Endometrium (tissue), 2 donors: ENCODE data around the gene ETV1.

Experiments used
- FAIRE-seq: peaks from 2 replicates; lab custom pipeline; 2012; peaks lifted over from hg19 to GRCh38; lab: Jason Lieb, UNC
- donor health status: control.
- donor health status: control.

Gene ETV1

DNA sequence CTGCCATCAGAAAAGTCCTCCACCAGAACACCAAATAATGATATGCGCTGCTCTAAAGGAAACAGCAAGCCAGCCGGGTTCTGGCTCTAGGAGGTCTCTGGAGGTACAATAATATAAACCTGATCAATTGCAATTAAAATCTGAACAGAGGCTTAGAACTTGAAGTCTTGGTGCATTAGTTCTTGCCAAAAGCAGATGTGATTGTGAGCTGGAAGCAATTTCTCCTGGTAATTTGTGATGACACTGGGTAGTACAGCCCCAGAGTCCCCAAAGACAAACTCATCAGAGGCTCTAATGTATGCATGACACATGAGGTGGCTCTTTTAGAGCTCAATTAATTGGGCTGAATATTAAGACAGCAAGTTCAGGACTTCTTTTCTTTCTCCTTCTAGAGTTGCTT, 3.3 kb downstream of the ETV1 start:
- no peak for FAIRE-seq

- FAIRE-seq = no peak
Observed at GRCh38 chr7:13984831-13985685, 4.4 kb downstream of the ETV1 start.

GRCh38 chr7:13984061-13984460, 5.4 kb downstream of the ETV1 start:
- FAIRE-seq = no peak

DNA sequence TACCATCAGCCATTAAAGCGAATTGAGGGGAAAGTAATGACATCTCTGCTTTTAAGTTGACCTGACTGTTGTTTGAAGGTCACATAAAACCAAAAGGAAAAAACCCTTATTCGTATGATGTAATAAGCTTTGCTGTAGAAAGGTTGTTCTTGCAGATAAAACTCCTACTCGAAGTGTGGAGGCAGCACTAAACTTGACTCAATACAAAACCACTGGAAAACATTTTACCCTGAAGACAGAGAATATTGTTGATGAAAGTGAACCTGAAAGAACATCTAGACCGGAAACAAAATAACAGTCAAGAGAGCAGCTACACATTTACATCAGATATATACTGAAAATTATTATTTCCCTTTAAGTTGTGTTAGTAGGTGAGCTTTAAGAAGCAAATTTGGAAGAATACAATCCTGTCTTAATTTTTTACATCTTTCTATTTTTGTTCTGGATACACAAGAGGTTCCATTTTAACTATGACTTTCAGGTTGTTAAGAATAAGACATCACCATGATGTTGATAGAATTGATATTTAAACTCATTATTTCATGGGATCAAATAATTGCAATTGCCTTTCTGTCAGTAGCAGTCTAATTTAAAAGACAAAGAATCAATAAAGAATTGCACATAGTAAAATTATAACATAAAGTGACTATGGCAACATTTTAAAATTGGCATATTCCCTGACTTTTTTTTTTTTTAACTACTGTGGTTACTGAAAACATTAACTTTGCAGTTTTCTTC, 6.4 kb downstream of the ETV1 start:
- peak; percentile 15 for FAIRE-seq

DNA sequence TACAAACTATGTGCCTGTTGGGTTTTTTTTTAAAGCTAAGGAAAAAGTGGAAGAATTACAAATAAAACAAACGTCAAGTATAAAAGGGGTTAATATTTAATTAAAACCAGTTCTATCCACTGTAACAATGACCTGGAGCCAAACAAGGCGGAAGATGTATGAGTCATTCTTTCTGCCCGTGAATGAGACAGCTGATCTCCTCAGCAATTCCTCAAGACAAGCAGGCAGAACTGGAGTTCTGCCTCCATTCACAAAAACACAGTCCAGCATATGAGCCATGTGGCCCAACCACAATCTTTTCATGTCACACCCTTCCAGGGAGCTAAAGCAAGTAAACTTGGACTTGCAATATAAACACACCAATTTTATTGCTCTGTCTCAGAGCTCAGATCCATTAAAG, 8.4 kb downstream of the ETV1 start:
- FAIRE-seq = peak; percentile 97

- FAIRE-seq = no peak
Observed at GRCh38 chr7:13980474-13980873, 9.0 kb downstream of the ETV1 start.

GRCh38 chr7:13979671-13980435, 9.6 kb downstream of the ETV1 start:
- FAIRE-seq = peak; percentile 60

GRCh38 chr7:13976594-13976993, 12.9 kb downstream of the ETV1 start:
- FAIRE-seq = no peak

DNA sequence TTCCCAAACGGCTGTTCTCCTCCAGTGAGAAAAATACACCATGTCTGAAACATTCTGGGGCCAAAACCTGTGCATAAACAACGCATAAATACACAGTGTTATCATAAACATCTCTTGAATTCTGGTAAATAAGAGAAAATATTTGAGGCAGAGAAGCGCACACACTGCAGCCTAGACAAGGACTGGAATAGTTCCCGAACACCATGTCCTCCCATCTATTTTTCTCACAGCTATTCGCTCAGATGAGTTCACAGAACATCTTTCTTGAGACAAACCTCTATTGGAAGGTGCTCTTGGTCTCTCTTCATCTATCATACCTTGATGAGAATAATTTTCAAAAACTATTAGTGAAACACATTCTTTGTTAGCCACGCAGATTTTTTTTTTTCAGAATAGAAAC, 24.4 kb downstream of the ETV1 start:
- FAIRE-seq = no peak

GRCh38 chr7:13963925-13964324, 25.5 kb downstream of the ETV1 start:
- no peak for FAIRE-seq

DNA sequence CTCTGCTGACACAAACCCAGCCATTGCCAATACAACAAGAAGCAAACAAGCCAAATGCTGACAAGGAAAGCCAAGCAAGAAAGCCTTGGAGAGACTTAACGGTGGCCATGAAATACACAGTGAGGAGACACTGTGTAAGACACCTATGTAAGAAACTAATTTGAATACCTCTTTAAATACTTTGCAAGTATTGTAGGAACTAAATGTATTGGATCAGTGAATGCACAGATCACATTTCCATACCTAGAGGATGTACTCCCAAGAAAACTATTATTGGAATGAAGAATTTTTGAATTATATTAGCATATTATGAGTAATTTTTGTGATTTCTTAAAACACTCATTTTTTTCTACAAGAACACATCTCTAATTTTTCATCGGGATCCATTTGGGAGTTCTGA, 34.0 kb downstream of the ETV1 start:
- FAIRE-seq = no peak

GRCh38 chr7:13953368-13953767, 36.1 kb downstream of the ETV1 start:
- no peak for FAIRE-seq

DNA sequence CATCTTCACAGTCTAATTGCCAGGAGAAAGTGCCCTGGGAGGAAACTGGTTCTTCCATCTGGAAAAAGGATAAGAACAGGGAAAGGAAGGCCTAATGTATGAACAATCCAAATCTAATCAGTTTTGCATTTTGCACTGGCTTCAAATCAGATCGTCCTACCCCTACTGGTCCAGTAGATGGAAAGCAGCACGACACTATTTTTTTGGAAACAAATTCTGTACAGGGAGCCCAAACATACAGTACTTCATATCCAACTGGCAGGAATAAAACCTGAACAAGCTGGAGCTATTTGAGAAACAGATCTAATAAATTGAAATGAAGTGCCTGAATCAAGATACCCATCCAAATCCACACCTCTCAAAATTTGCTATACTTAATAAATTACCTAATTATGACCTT, 36.5 kb downstream of the ETV1 start:
- no peak for FAIRE-seq

GRCh38 chr7:13949939-13950338, 39.5 kb downstream of the ETV1 start:
- no peak for FAIRE-seq

DNA sequence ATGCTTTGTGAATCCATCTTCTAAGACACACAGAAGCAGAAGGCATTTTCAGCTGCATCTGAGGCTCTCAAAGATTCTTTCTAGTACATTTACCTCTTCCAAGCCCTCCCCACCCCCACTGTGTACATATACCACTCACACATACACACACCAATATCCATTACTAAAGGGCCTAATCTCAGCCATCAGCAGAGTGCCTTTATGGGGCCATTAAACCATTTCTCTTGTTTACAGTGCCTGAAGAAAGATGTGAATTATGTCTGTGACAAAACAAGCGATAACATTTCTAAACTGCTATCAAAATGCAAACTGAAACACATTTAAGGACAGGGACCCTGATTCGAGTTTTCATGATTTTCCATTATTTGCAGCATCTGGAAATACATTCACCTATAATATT, 40.0 kb downstream of the ETV1 start:
- no peak for FAIRE-seq

GRCh38 chr7:13948019-13948801, 41.3 kb downstream of the ETV1 start:
- FAIRE-seq = no peak

DNA sequence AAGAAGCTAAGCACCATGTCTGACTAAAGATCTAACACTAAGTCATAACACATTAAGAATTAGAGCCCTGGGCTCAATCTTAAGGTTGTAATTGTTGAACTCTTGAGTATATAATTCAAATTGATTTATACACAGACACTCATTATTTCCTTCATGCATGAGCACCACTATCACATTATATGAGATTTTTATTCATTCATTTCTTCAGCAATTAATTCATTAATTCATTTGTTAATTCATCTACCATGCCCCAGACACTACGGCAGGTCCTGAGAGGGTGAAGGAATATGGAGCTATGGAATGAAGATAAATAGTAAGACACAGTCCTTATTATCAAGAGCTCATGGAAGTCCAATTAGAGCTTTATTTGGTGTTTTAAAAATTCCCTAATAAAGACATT, 41.9 kb downstream of the ETV1 start:
- FAIRE-seq = no peak

- peak; percentile 99 for FAIRE-seq
Observed at GRCh38 chr7:13946181-13946580, 43.3 kb downstream of the ETV1 start.

GRCh38 chr7:13945670-13946069, 43.8 kb downstream of the ETV1 start:
- FAIRE-seq = no peak

DNA sequence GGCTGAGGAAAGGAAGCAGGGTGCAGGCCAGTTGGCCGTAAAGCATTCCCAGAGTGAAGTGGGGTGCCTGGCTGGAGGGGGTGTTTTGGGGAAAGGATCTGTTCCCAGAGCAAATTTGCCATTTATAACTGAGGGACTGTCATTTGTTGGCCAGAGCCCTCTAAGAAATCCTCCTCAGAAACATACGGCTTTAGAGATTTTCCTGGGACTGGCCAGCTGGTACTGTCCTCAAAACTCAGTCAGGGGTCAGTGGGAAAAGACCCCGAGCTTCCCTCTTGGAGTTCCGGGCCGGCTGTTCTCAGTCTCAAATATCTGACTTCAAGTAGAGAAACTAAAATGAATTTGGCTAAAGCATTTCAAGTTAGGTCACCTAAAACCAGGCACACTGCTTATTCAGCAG, 55.9 kb downstream of the ETV1 start:
- FAIRE-seq = no peak

- FAIRE-seq = no peak
Observed at GRCh38 chr7:13933091-13933490, 56.4 kb downstream of the ETV1 start.

DNA sequence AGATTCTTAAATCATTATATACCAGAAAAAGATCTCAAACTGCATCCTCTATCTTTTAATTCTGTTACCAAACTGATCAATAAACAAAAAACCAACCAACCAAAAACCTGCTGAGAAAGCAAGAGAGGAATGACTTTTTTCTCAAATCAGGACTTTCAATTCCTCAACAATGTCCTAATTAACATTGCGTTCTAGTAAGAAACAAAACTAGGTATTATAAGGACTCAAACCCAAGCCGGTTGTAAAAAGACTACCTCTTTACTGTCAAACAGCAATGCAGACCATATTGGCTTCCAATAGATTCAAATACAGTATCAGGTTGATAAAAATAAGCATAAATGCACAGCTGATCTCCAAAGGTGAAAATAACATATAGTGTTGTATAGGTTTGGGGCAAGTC, 57.3 kb downstream of the ETV1 start:
- no peak for FAIRE-seq
